DMS79 treated with DMSO at 0.1 percent for 48 hours (cell line): Measurements from ENCODE around the gene DNER.
"Not testable (repeated sequence)": the region's sequence is repeated elsewhere in the genome, so short reads cannot be mapped to it uniquely, and the experiment has no call there.

Experiments used
- DNase-seq: peaks from one replicate; lab custom pipeline; 2025; lab: John Stamatoyannopoulos, UW

The DNER gene

GRCh38 chr2:229714080-229714735 lies at the start of gene DNER:
TSS of gene DNER (minus strand) at chr2:229714555. CDS start at chr2:229714423, 132 bp downstream.
- DNase-seq: peak; percentile 47

GRCh38 chr2:229761663-229762062 lies 47.3 kb upstream of the DNER start:
- DNase-seq: no peak

GRCh38 chr2:229757462-229757861 lies 43.1 kb upstream of the DNER start:
- DNase-seq: not testable (repeated sequence)

- no peak for DNase-seq
Observed at GRCh38 chr2:229752970-229753729, 38.8 kb upstream of the DNER start.

- no peak for DNase-seq
Observed at GRCh38 chr2:229749779-229750178, 35.4 kb upstream of the DNER start.

- DNase-seq: no peak
Observed at GRCh38 chr2:229748950-229749349, 34.6 kb upstream of the DNER start.

GRCh38 chr2:229742691-229743090 lies 28.3 kb upstream of the DNER start:
- DNase-seq: not testable (repeated sequence)

- no peak for DNase-seq
Observed at GRCh38 chr2:229740279-229740678, 25.9 kb upstream of the DNER start.

- no peak for DNase-seq
Observed at GRCh38 chr2:229738024-229738625, 23.8 kb upstream of the DNER start.

- no peak for DNase-seq
Observed at GRCh38 chr2:229734410-229734809, 20.1 kb upstream of the DNER start.

- no peak for DNase-seq
Observed at GRCh38 chr2:229733611-229734245, 19.4 kb upstream of the DNER start.

- no peak for DNase-seq
Observed at GRCh38 chr2:229732897-229733296, 18.5 kb upstream of the DNER start.

GRCh38 chr2:229731916-229732315 lies 17.6 kb upstream of the DNER start:
- DNase-seq: no peak

GRCh38 chr2:229731363-229731762 lies 17.0 kb upstream of the DNER start:
- no peak for DNase-seq

GRCh38 chr2:229728370-229728769 lies 14.0 kb upstream of the DNER start:
- DNase-seq: no peak

- no peak for DNase-seq
Observed at GRCh38 chr2:229726643-229727042, 12.3 kb upstream of the DNER start.

GRCh38 chr2:229725716-229726574 lies 11.6 kb upstream of the DNER start:
- DNase-seq: no peak

GRCh38 chr2:229723192-229723591 lies 8.8 kb upstream of the DNER start:
- DNase-seq: not testable (repeated sequence)

- DNase-seq: no peak
Observed at GRCh38 chr2:229719926-229720647, 5.7 kb upstream of the DNER start.

GRCh38 chr2:229718057-229718456 lies 3.7 kb upstream of the DNER start:
- DNase-seq: no peak

GRCh38 chr2:229715895-229716507 lies 1.6 kb upstream of the DNER start:
- DNase-seq: peak; percentile 76
